HepG2 (cell line): Measurements from ENCODE around the gene C12orf43. TPM values are rescaled to one million over a fixed set of nuclear protein-coding genes. Genes with fewer than 3 reads are reported as not detected.
A peak's percentile ranks its signal among the peaks of the same experiment; 100 is the strongest.

Experiments
- ATAD3A ChIP-seq: sonication (generic); formaldehyde crosslinking; IDR thresholded peaks from 2 replicates; pipeline ENCODE4 v1.4.0; 2020; ENCODE audit warnings: missing genetic modification reagents
- ATF7 ChIP-seq, 2 experiments: fragments of 450-650 bp in 1 of 2; sonication (generic) in 1 of 2; formaldehyde crosslinking in 1 of 2; IDR thresholded peaks; 2 replicates each; pipeline versions ENCODE4 v1.4.0 to v1.6.1; 2016 to 2020; ENCODE audit warnings: antibody characterized with exemption in 1 of 2, mild to moderate bottlenecking in 1 of 2, missing genetic modification reagents in 1 of 2
- GFI1 ChIP-seq: sonication (generic); formaldehyde crosslinking; IDR thresholded peaks from 2 replicates; pipeline ENCODE4 v1.5.0; 2020; ENCODE audit warnings: missing genetic modification reagents, mild to moderate bottlenecking, borderline replicate concordance
- HDAC1 ChIP-seq: sonication (generic); formaldehyde crosslinking; IDR thresholded peaks from 2 replicates; pipeline ENCODE4 v1.5.1; 2020; ENCODE audit warnings: mild to moderate bottlenecking, missing genetic modification reagents
- HOXA3 ChIP-seq: sonication (generic); formaldehyde crosslinking; IDR thresholded peaks from 2 replicates; pipeline ENCODE4 v1.5.0; 2020; ENCODE audit warnings: missing genetic modification reagents
- KLF16 ChIP-seq, 2 experiments: sonication (generic) in 1 of 2; formaldehyde crosslinking in 1 of 2; IDR thresholded peaks; 2 replicates each; pipeline versions ENCODE4 v1.6.1 to v1.8.0; 2016 to 2023; ENCODE audit warnings: missing genetic modification reagents in 2 of 2, missing compliant biosample characterization in 1 of 2
- MAFK ChIP-seq, 2 experiments: IDR thresholded peaks in 1 of 2; conservative IDR thresholded peaks in 1 of 2; 2 replicates each; pipeline ENCODE4 v1.6.1; 2011; ENCODE audit warnings: improper control_type of control experiment in 2 of 2, low read length in 2 of 2
- NCOR1 ChIP-seq: fragments of 200-600 bp; sonication (generic); IDR thresholded peaks from 2 replicates; pipeline ENCODE4 v1.7.0; 2017; ENCODE audit warnings: antibody characterized with exemption, low read length, borderline replicate concordance
- NFE2L1 ChIP-seq: sonication (generic); formaldehyde crosslinking; IDR thresholded peaks from 2 replicates; pipeline ENCODE4 v1.4.0; 2020; ENCODE audit warnings: missing genetic modification reagents, mild to moderate bottlenecking, borderline replicate concordance
- POLR2G ChIP-seq: fragments of 200-400 bp; formaldehyde crosslinking; IDR thresholded peaks from 2 replicates; pipeline ENCODE4 v1.6.1; 2018; ENCODE audit warnings: mild to moderate bottlenecking, low read depth, low read length, moderate library complexity
- PRPF4 ChIP-seq: fragments of 200-400 bp; formaldehyde crosslinking; IDR thresholded peaks from 2 replicates; pipeline ENCODE4 v1.6.1; 2016; ENCODE audit warnings: low read length, low read depth; ENCODE audit not compliant: poor library complexity, severe bottlenecking
- RBFOX2 ChIP-seq: fragments of 200-400 bp; formaldehyde crosslinking; IDR thresholded peaks from 2 replicates; pipeline ENCODE4 v1.6.1; 2017; ENCODE audit warnings: low read depth, mild to moderate bottlenecking, low read length
- SAFB2 ChIP-seq: sonication (generic); formaldehyde crosslinking; IDR thresholded peaks from 2 replicates; pipeline ENCODE4 v1.5.1; 2020; ENCODE audit warnings: missing genetic modification reagents, low read depth, mild to moderate bottlenecking, borderline replicate concordance
- SALL1 ChIP-seq: sonication (generic); formaldehyde crosslinking; IDR thresholded peaks from 2 replicates; pipeline ENCODE4 v1.8.0; 2022; ENCODE audit warnings: mild to moderate bottlenecking, missing genetic modification reagents
- TAF1 ChIP-seq: sonication (generic); formaldehyde crosslinking; IDR thresholded peaks from 2 replicates; pipeline ENCODE4 v1.4.0; 2020; ENCODE audit warnings: missing genetic modification reagents
- THYN1 ChIP-seq: sonication (generic); formaldehyde crosslinking; IDR thresholded peaks from 2 replicates; pipeline ENCODE4 v1.8.1; 2023; ENCODE audit warnings: low read depth, mild to moderate bottlenecking, moderate library complexity, missing genetic modification reagents, borderline replicate concordance
- ZNF264 ChIP-seq: sonication (generic); formaldehyde crosslinking; IDR thresholded peaks from 2 replicates; pipeline ENCODE4 v1.4.0; 2020; ENCODE audit warnings: missing genetic modification reagents
- ZNF430 ChIP-seq: sonication (generic); formaldehyde crosslinking; IDR thresholded peaks from 2 replicates; pipeline ENCODE4 v1.9.0; 2021; ENCODE audit warnings: mild to moderate bottlenecking, missing genetic modification reagents
- ZSCAN29 ChIP-seq: sonication (generic); formaldehyde crosslinking; conservative IDR thresholded peaks from 2 replicates; pipeline ENCODE4 v1.4.0; 2020; ENCODE audit warnings: mild to moderate bottlenecking, missing genetic modification reagents
- polyA plus RNA-seq, 8 experiments: library from polyadenylated mRNA; depleted of rRNA in 3 of 8; stranded (reverse) in 7 of 8; unstranded in 1 of 8; fragments of >200 nt; fragmentation: Illumina TruSeq in 4 of 8; extraction: Trizol in 4 of 8; gene quantifications; 2 replicates each; pipeline versions ENCODE4 v1.2.1 to v1.2.3, GENCODE V29; 2011 to 2016; ENCODE audit warnings: low read depth in 4 of 8, missing spikeins in 1 of 8, mixed read lengths in 1 of 8; ENCODE audit not compliant: insufficient read depth in 1 of 8
- total RNA-seq, 5 experiments: library from RNA; depleted of rRNA; stranded (reverse); fragments of >200 nt; fragmentation: Illumina TruSeq; extraction: Trizol; gene quantifications; 2 replicates each; pipeline ENCODE4 v1.2.3, GENCODE V29; 2016; ENCODE audit warnings: low read depth in 1 of 5
- TF ChIP-seq, protein P1 (sequence below): sonication (generic); formaldehyde crosslinking; IDR thresholded peaks from 2 replicates; pipeline ENCODE4 v1.5.0; 2020; ENCODE audit warnings: missing genetic modification reagents
- TF ChIP-seq, protein P2 (sequence below): sonication (generic); formaldehyde crosslinking; IDR thresholded peaks from 2 replicates; pipeline ENCODE4 v1.8.0; 2023; ENCODE audit warnings: mild to moderate bottlenecking, missing genetic modification reagents
- TF ChIP-seq, protein P3 (sequence below): sonication (generic); formaldehyde crosslinking; IDR thresholded peaks from 2 replicates; pipeline ENCODE4 v1.5.0; 2020; ENCODE audit warnings: mild to moderate bottlenecking, missing genetic modification reagents

C12orf43 gene
- total and polyA plus RNA-seq, 2 of the 13 experiments (the other 11 are each of a cell fraction or from before 2014, with no cell fraction given) = 7.9 to 11.1 TPM

DNA sequence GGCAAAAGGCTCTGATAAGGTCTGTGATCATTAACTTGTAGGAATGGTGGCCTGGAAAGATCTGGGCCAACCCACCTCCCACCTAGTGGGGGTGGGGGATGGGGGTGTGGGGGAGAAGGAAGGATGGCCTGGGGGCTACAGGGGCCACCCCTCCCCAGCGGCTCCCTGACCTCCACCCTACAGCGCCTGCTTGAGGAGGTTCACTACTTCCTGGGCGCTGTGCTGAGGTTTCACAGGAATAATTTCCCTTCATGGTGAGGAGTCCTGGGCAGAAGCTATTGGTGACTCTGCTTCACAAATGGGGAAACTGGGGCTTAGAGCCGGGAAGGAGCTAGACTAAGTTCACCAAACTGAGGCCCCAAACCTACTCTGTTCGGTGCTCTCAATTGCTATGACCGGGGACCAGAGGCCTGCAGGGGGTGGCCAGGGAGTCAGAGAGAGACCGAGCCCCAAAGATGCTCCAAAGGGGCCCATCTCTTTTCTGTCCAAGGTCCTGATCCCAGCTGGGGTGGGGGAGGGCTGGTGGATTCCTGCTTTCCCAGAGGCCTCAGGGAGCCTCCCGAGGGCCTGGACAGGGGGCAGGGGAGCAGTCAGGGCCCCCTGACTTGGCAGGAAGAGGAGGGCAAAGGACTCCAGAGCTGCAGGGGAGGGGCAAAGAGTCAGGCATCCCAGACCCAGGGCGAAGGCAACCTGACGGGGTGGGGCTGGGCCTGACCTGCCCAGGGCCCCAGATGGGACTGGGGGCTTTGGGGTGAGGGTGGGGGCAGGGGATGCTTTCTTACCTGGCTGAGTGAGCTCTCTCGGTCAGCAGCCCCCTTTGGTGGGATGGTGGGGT, 36.2 kb downstream of the C12orf43 start (continued):
- peak; percentile 2; the same call in 1 of the 2 replicates for TF ChIP-seq NCOR1
- TF ChIP-seq SAFB2 (CRISPR knock-in tag) = 0 out of 2 replicates have a peak, but pooled peaks have one; percentile 12
- TF ChIP-seq, protein P1, sequence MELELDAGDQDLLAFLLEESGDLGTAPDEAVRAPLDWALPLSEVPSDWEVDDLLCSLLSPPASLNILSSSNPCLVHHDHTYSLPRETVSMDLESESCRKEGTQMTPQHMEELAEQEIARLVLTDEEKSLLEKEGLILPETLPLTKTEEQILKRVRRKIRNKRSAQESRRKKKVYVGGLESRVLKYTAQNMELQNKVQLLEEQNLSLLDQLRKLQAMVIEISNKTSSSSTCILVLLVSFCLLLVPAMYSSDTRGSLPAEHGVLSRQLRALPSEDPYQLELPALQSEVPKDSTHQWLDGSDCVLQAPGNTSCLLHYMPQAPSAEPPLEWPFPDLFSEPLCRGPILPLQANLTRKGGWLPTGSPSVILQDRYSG (CRISPR knock-in tag) = peak; percentile 66; the same call in 1 of the 2 replicates
- peak; percentile 79 for TF ChIP-seq RBFOX2
- peak; percentile 79 for TF ChIP-seq HDAC1 (CRISPR knock-in tag)
- TF ChIP-seq THYN1 = no peak; the same call in 1 of the 2 replicates
- peak; percentile 62 for TF ChIP-seq TAF1
- peak; percentile 55 for TF ChIP-seq PRPF4
- TF ChIP-seq, protein P2, sequence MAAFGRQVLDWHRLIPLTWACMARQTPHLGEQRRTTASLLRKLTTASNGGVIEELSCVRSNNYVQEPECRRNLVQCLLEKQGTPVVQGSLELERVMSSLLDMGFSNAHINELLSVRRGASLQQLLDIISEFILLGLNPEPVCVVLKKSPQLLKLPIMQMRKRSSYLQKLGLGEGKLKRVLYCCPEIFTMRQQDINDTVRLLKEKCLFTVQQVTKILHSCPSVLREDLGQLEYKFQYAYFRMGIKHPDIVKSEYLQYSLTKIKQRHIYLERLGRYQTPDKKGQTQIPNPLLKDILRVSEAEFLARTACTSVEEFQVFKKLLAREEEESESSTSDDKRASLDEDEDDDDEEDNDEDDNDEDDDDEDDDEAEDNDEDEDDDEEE = no peak
- no peak for TF ChIP-seq MAFK (conservative IDR thresholded peaks at IDR 0.05 in 1 of 2, IDR thresholded peaks at IDR 0.05 in 1 of 2; ENCODE audit: low read length in 2 of 2)
- TF ChIP-seq ATF7 (IDR thresholded peaks at IDR 0.05) = no peak
- TF ChIP-seq ATF7 (CRISPR knock-in tag; IDR thresholded peaks at IDR 0.05) = peak; percentile 32; the same call in 1 of the 2 replicates
- TF ChIP-seq HOXA3 (CRISPR knock-in tag) = peak; percentile 64
- TF ChIP-seq, protein P3, sequence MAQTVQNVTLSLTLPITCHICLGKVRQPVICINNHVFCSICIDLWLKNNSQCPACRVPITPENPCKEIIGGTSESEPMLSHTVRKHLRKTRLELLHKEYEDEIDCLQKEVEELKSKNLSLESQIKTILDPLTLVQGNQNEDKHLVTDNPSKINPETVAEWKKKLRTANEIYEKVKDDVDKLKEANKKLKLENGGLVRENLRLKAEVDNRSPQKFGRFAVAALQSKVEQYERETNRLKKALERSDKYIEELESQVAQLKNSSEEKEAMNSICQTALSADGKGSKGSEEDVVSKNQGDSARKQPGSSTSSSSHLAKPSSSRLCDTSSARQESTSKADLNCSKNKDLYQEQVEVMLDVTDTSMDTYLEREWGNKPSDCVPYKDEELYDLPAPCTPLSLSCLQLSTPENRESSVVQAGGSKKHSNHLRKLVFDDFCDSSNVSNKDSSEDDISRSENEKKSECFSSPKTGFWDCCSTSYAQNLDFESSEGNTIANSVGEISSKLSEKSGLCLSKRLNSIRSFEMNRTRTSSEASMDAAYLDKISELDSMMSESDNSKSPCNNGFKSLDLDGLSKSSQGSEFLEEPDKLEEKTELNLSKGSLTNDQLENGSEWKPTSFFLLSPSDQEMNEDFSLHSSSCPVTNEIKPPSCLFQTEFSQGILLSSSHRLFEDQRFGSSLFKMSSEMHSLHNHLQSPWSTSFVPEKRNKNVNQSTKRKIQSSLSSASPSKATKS (CRISPR knock-in tag) = no peak
- no peak for TF ChIP-seq ATAD3A (CRISPR knock-in tag)
- TF ChIP-seq SALL1 (CRISPR knock-in tag) = peak; percentile 83
- TF ChIP-seq KLF16 (CRISPR knock-in tag; IDR thresholded peaks at IDR 0.05) = 0 out of 4 replicates have a peak, but pooled peaks of 1 of the 2 experiments have one; percentile 16
- peak; percentile 64; the same call in 1 of the 2 replicates for TF ChIP-seq GFI1 (CRISPR knock-in tag)
- peak; percentile 83 for TF ChIP-seq ZNF430 (CRISPR knock-in tag)
- 0 out of 2 replicates have a peak, but pooled peaks have one; percentile 24 for TF ChIP-seq ZSCAN29 (CRISPR knock-in tag)
- no peak for TF ChIP-seq NFE2L1 (CRISPR knock-in tag)
- TF ChIP-seq ZNF264 (CRISPR knock-in tag) = peak; percentile 76; the same call in 1 of the 2 replicates
- TF ChIP-seq POLR2G = peak; percentile 54
